M059J (cell line): Measurements from ENCODE around the gene MUC5B. TPM values are rescaled to one million over a fixed set of nuclear protein-coding genes. Genes with fewer than 3 reads are reported as not detected.
"Not testable (repeated sequence)": the region's sequence is repeated elsewhere in the genome, so short reads cannot be mapped to it uniquely, and the experiment has no call there.

Experiments
- DNase-seq: peaks from one replicate; pipeline ENCODE4 v3.0.0-alpha.2; 2012; ENCODE audit warnings: low read depth
- total RNA-seq: library from RNA; depleted of rRNA; stranded (reverse); fragments of >200 nt; shearing (Covaris generic); gene quantifications from 2 replicates; pipeline ENCODE4 v1.2.3, GENCODE V29; 2014

Gene MUC5B
- total RNA-seq, 1 experiment from 2014 or later: not detected

DNA sequence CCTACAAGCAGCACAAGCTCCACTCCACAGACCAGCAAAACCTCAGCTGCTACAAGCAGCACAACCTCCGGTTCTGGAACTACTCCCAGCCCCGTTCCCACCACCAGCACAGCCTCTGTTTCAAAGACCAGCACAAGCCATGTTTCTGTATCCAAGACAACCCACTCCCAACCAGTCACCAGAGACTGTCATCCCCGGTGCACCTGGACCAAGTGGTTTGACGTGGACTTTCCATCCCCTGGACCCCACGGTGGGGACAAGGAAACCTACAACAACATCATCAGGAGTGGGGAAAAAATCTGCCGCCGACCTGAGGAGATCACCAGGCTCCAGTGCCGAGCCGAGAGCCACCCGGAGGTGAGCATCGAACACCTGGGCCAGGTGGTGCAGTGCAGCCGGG, 33.0 kb upstream of the MUC5B start:
- DNase-seq: not testable (repeated sequence)

DNA sequence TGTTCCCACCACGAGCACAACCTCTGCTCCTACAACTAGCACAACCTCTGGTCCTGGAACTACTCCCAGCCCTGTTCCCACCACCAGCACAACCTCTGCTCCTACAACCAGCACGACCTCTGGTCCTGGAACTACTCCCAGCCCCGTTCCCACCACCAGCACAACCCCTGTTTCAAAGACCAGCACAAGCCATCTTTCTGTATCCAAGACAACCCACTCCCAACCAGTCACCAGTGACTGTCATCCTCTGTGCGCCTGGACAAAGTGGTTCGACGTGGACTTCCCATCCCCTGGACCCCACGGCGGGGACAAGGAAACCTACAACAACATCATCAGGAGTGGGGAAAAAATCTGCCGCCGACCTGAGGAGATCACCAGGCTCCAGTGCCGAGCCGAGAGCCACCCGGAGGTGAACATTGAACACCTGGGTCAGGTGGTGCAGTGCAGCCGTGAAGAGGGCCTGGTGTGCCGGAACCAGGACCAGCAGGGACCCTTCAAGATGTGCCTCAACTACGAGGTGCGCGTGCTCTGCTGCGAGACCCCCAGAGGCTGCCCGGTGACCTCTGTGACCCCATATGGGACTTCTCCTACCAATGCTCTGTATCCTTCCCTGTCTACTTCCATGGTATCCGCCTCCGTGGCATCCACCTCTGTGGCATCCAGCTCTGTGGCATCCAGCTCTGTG, 30.9 kb upstream of the MUC5B start:
- not testable (repeated sequence) for DNase-seq

DNA sequence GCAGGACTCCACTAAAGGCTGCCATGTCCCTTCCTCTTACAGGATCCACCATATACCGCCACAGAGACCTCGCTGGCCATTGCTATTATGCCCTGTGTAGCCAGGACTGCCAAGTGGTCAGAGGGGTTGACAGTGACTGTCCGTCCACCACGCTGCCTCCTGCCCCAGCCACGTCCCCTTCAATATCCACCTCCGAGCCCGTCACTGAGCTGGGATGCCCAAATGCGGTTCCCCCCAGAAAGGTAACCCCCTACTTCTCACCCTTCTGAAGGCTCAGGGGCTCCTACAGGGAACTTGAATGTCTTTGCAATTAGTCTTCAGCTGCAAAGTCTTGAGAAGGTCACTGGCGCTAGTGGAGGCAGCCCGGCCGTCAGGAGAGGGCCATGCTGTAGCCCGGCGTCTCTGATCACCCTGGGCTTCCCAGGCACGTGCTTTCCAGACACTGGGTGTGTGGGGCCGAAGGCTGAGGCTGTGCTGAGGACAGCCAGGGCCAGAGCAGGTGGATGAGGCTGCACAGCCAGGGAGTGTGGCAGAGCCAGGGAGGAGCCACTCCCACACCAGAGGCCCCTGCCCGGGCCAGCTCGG, 30.0 kb upstream of the MUC5B start:
- no peak for DNase-seq

DNA sequence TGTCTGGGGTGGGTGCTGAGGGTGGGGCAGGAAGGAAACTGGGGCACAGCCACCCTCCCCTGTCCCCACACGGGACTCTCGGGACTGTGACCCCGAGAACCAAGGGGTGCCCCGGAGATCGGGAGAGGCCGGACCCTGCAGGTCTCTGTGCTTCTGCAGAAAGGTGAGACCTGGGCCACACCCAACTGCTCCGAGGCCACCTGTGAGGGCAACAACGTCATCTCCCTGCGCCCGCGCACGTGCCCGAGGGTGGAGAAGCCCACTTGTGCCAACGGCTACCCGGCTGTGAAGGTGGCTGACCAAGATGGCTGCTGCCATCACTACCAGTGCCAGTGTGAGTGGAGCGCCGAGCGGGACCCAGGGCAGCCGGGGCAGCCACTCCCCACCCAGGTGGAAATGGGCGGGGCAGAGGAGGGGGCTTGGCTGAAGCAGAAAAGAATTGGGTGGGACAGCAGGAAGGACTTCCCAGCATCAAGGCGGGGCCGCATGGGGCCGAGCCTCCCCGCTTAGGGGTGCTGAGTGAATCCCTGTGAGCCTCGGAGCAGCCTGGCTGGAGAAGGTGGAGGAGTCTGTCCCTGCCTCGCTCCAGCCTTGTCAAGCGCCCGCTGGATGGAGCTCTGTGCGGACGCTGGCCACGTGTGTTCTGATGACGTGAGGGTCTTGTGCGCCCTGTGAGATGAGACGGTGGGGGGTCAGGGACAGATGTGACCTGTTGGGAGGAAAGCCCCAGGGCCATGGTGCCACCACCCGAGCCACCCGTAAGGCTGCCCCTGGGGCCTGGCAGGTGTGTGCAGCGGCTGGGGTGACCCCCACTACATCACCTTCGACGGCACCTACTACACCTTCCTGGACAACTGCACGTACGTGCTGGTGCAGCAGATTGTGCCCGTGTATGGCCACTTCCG, 29.3 kb upstream of the MUC5B start:
- DNase-seq: no peak

DNA sequence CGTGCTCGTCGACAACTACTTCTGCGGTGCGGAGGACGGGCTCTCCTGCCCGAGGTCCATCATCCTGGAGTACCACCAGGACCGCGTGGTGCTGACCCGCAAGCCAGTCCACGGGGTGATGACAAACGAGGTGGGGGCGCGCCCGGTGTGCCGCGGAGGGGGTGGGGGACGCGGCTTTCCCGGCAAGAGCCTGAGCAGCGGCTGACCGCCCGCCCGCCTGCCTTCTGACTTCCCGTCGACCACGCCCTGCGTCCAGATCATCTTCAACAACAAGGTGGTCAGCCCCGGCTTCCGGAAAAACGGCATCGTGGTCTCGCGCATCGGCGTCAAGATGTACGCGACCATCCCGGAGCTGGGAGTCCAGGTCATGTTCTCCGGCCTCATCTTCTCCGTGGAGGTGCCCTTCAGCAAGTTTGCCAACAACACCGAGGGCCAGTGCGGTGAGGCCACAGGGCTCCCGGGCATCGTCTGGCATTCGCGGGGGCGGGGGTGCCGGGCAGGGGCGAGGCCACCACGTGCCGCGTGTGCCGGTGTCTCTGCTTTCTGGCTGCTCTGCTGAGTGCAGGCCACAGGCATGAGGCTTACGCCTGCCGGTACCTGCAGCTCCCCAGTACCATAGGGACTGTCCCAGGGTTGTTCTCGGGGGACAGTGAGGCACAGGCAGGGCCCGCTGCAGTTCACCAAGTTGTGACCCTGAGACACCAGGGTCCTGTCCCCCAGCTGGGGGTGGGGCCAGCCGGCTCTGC, 28.5 kb upstream of the MUC5B start:
- DNase-seq: no peak

DNA sequence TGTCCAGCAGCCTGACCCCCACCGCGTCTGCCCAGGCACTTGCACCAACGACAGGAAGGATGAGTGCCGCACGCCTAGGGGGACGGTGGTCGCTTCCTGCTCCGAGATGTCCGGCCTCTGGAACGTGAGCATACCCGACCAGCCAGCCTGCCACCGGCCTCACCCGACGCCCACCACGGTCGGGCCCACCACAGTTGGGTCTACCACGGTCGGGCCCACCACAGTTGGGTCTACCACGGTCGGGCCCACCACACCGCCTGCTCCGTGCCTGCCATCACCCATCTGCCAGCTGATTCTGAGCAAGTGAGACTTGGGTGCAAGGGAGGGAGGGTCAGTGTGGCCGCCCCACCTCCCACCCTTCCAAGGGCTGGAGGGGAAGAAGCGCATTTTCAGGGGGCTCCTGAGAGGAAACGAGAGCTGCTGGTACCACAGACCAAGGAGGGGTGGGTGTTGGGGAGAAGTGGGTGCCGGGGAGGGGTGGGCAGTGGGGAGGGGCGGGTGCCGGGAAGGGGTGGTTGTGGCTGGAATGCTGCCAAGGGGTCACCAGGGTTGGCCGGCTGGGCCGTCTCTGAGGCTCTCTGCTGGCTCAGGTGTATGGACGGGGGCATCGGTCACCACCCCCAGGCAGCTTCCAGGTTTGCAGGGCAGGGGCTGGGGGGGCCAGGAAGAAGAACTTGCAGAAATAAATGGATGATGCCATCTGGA, 27.7 kb upstream of the MUC5B start:
- no peak for DNase-seq

DNA sequence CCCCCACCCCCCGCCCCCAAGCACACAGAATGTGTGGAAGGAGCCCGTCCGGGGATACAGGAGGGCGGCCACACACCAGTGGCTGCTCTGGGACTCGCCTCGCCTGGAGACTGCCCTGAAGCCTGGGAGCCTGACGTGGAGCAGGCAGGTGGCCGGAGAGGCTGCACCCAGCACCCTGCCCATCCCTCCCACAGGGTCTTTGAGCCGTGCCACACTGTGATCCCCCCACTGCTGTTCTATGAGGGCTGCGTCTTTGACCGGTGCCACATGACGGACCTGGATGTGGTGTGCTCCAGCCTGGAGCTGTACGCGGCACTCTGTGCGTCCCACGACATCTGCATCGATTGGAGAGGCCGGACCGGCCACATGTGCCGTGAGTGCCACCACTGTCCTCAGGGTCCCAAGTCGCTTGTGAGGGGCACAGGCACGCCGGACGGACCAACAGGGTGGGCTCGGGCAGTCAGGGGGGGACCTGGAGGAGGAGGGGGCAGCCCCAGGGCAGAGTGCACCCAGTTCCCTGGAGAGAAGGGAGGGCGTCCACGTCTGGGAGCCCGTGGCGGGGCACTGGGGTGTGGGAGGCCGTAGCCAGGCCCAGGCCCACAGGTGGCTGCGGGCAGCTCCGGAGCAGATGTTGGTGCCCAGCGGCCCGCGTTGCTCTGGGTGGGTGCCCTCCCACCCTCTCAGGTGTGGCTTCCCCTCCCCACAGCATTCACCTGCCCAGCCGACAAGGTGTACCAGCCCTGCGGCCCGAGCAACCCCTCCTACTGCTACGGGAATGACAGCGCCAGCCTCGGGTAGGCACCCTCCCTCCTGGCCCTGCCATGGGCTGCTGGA, 27.0 kb upstream of the MUC5B start:
- no peak for DNase-seq

DNA sequence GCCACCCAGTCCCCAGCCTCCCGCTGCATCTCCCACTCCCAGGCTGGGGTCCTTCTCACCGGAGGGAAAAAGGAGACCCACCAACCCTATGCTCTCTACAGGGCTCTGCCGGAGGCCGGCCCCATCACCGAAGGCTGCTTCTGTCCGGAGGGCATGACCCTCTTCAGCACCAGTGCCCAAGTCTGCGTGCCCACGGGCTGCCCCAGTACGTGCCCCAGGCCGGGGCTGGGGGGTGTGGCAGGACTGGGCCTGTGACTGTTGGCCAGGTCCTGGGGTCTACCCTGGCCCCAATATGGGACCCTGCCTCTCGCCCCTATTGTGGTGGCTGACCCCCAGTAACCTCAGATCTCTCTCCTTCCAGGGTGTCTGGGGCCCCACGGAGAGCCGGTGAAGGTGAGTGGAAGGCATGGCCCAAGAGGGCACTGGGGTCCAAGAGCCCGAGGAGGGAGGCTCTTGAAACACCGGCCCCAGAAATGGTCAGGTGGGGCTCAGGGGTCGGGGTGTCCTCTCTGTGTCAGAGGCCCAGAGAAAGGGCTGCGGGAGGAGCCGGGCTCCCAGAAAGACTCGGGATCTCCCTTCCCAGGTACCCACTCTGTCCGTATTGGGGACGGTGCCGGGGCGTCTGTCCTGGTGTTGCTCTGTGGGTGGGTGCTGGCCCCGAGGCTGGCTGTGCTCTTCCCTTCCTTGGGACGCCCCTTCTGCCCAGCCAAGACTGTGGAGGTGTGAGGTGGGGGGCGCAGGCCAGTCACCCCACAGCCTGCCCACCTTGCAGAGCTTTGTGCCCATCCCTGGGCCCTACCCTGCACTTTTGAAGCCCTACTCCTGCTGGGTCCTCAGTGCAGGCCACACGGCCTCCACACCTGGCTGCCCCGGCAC, 26.1 kb upstream of the MUC5B start:
- DNase-seq: no peak

DNA sequence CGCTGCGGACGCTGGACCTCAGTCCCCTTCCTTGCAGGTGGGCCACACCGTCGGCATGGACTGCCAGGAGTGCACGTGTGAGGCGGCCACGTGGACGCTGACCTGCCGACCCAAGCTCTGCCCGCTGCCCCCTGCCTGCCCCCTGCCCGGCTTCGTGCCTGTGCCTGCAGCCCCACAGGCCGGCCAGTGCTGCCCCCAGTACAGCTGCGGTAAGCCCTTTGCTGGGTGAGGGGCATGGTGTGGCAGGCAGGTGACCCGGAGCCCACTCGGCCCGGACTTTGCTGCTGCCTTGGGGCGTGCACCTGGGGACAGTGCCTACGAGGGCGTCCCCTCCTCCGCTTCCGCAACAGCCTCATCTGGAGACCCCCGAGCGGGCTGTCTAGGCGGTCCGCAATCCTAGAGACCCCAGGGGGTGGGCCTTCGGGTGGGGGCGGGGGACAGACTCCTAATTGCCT, 25.4 kb upstream of the MUC5B start:
- DNase-seq: no peak

DNA sequence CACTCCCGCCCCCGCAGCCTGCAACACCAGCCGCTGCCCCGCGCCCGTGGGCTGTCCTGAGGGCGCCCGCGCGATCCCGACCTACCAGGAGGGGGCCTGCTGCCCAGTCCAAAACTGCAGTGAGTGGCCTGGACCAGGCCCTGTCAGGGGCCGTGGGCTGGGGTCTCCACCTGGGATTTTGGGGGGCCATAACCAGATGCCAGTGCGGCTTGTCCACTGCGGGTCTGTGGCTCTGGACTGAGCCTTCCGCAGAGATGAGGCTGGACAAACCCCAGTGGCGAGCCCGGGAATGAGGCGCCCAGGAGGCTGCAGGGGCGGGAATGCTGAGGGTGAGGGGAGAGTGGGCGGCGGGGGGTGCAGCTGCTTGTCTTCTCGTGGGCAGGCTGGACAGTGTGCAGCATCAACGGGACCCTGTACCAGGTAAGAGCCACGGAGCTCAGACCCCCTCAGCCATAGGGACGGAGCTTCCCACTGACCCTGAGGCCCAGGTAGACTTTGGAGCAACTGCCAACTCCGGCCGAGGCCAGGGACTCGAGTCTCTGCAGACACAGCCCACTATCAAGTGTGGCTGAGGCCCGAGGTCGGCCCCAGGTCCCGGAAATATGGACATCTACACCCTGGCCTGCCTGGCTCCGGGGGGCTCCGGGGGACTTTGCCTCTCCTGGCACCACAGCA, 24.8 kb upstream of the MUC5B start:
- DNase-seq: no peak

DNA sequence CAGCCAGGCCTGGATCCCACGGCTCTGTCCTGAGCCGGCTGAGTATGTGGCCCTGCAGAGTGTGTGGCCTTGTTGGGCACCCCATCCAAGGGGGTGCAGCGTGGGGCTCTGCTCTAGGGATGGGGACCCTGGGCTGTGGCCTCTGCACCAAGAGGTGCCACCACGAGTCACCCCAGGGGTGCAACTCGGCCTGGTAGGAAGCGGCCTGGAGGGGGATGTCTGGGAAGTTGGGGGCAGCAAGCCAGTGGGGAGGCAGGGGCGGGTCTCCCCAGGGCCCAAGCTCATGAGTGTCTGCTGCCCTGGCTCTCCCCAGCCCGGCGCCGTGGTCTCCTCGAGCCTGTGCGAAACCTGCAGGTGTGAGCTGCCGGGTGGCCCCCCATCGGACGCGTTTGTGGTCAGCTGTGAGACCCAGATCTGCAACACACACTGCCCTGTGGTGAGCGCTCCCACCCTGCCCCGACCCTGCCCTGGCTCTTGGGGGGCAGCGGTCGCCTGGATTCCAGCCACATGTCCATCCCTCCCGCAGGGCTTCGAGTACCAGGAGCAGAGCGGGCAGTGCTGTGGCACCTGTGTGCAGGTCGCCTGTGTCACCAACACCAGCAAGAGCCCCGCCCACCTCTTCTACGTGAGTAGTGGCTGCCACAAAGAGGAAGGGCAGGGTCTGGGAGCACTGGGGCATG, 24.2 kb upstream of the MUC5B start:
- DNase-seq: no peak

DNA sequence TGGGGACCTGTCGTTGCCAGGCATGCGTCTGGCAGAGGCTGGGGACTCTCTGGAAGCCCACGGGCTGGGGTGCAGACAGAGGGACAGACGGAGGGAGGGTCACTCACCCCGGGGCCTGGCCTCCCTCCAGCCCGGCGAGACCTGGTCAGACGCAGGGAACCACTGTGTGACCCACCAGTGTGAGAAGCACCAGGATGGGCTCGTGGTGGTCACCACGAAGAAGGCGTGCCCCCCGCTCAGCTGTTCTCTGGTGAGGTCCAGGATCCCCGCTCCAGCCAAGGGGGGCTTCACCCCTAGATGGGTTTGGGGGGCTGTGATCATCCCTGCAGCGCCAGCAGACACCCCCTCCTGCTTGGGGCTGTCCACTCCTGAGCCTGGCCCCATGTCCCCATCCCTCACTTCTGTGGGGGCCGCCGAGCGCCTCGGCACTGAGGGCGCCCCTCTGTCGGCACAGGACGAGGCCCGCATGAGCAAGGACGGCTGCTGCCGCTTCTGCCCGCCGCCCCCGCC, 23.6 kb upstream of the MUC5B start:
- no peak for DNase-seq

DNA sequence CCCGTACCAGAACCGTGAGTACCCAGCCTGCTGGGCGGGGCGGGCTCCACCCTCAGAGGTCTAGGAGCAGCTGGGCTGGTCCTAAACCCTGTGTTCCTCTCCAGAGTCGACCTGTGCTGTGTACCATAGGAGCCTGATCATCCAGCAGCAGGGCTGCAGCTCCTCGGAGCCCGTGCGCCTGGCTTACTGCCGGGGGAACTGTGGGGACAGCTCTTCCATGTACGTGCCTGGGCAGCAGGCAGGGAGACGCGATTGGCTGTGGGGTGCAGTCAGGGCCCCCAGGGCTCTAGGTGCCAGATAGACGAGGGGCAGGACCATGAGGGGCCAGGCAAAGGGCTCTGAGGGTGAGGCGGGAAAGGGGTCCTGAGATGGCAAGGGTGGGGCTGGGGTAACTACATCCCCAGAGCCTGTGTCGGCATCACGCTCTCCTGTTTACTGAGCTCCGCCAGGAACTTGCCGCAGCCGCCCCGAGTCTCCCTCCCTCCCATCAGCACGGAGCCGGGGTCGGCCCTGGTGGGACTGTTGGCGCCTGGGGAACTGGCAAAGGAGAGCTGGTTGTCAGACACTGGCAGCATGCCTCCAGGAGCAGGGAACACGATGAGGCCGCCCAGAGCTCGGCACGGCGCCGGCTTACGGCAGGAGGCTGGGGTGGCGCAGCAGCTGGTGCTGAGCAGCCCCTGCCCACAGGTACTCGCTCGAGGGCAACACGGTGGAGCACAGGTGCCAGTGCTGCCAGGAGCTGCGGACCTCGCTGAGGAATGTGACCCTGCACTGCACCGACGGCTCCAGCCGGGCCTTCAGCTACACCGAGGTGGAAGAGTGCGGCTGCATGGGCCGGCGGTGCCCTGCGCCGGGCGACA, 22.9 kb upstream of the MUC5B start:
- DNase-seq: no peak

DNA sequence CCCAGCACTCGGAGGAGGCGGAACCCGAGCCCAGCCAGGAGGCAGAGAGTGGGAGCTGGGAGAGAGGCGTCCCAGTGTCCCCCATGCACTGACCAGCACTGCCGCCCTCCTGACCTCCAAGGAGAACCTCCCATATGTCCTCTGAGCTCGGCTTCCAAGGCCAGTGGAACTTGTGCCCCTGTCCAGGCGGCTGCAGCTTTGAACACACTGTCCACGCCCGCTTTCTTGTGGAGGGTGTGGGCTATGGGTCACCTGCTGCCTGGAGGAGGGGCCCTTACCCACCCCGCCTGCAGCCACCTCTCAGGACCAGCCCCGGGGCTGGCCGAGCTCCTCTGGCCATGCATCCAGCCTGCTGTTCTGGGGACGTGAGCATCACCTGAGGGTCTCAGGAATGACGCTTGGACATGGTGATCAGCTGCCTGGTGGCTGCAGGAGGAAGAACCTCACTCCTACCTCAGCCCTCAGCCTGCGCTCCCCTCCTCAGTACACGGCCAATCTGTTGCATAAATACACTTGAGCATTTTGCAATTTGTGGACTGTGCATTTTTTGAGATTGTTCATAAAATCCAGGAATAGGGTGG, 22.2 kb upstream of the MUC5B start:
- no peak for DNase-seq

DNA sequence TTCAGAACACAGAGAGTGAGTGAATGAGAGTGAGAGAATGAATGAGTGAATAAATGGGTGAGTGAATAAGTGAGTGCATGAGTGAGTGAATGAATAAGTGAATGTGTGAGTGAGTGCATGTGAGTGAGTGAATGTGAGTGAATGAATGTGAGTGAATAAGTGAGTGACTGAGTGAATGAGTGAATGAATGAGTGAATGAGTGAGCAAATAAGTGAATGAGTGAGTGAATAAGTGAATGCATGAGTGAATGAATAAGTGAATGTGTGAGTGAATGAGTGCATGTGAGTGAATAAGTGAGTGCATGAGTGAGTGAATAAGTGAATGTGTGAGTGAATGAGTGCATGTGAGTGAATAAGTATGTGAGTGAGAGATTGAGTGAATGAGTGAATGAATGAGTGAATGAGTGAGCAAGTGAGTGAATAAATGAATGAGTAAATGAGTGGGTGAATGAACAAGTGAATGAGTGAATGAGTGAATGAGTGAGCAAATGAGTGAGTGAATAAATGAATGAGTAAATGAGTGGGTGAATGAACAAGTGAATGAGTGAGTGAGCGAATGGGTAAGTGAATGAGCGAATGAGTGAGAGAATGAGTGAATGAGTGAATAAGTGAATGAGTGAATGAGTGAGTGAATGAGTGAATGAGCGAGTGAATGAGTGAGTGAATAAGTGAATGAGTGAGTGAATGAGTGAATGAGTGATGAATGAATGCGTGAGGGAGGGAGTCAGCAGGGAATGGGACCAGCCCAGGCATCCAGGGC, 21.3 kb upstream of the MUC5B start:
- DNase-seq: no peak
